H1 (cell line): ENCODE data around the gene SLC30A2. TPM values are rescaled to one million over a fixed set of nuclear protein-coding genes. Genes with fewer than 3 reads are reported as not detected.

Experiments used
- CTCF ChIA-PET: fragments of 300-600 bp; sonication (Branson Sonifier 250); formaldehyde crosslinking; loops from one replicate; lab custom pipeline; 2021; ENCODE audit not compliant: partially characterized antibody; lab: Charles Lee
- POLR2A ChIA-PET: fragments of 300-600 bp; sonication (Branson Sonifier 250); formaldehyde crosslinking; loops from one replicate; lab custom pipeline; 2021; ENCODE audit warnings: inconsistent platforms; ENCODE audit not compliant: partially characterized antibody; lab: Charles Lee
- DNase-seq, 2 experiments: peaks; one replicate each; pipeline versions ENCODE4 v3.0.0 to v3.0.0-alpha.2; 2010 to 2022; ENCODE audit warnings: low spot score in 2 of 2, low read depth in 1 of 2, mixed read lengths in 1 of 2
- FAIRE-seq: peaks from 2 replicates; lab custom pipeline; 2011; peaks lifted over from hg19 to GRCh38; lab: Jason Lieb, UNC
- H2AFZ ChIP-seq: 2 replicates; pipeline ENCODE4 v1.8.1; 2012; ENCODE audit warnings: low read length, inconsistent platforms
- H2AK5ac ChIP-seq: 2 replicates; pipeline ENCODE4 v1.6.1; 2013; ENCODE audit warnings: low read depth, low read length
- H2BK120ac ChIP-seq: replicated peaks from 2 replicates; pipeline ENCODE3; 2013; ENCODE audit warnings: low read depth, low read length, inconsistent platforms
- H2BK12ac ChIP-seq: 2 replicates; pipeline ENCODE4 v1.6.1; 2013; ENCODE audit warnings: low read depth, low read length
- H2BK15ac ChIP-seq: 2 replicates; pipeline ENCODE4 v1.6.1; 2013; ENCODE audit warnings: low read length
- H2BK20ac ChIP-seq: 2 replicates; pipeline ENCODE4 v1.6.1; 2013; ENCODE audit warnings: low read length
- H2BK5ac ChIP-seq: 2 replicates; pipeline ENCODE4 v1.6.1; 2013; ENCODE audit warnings: low read depth, low read length
- H3K14ac ChIP-seq: 2 replicates; pipeline ENCODE4 v1.6.1; 2013; ENCODE audit warnings: inconsistent platforms; ENCODE audit not compliant: insufficient read length
- H3K18ac ChIP-seq: 2 replicates; pipeline ENCODE4 v1.6.1; 2013; ENCODE audit warnings: low read length; ENCODE audit errors: extremely low read depth
- H3K23ac ChIP-seq: 2 replicates; pipeline ENCODE4 v1.6.1; 2013; ENCODE audit warnings: inconsistent platforms; ENCODE audit not compliant: insufficient read length
- H3K23me2 ChIP-seq: 2 replicates; pipeline ENCODE4 v1.6.1; 2013; ENCODE audit warnings: low read depth, low read length
- H3K27ac ChIP-seq: 2 replicates; pipeline ENCODE4 v1.6.1; 2011; ENCODE audit warnings: low read depth, low read length, inconsistent platforms
- H3K27me3 ChIP-seq, 4 experiments: replicated peaks in 1 of 4; 1 replicate in 1 of 4; 2 replicates in 3 of 4; pipeline versions ENCODE4 v1.6.1 to v1.8.1; 2011 to 2013; ENCODE audit warnings: low read length in 3 of 4, mild to moderate bottlenecking in 3 of 4, inconsistent platforms in 2 of 4, mixed read lengths in 2 of 4, moderate library complexity in 1 of 4; ENCODE audit not compliant: control insufficient read depth in 3 of 4, insufficient read depth in 3 of 4; ENCODE audit errors: extremely low read depth in 1 of 4
- H3K36me3 ChIP-seq, 4 experiments: 2 replicates each; pipeline versions ENCODE4 v1.6.1 to v1.8.1; 2011 to 2013; ENCODE audit warnings: mild to moderate bottlenecking in 4 of 4, low read length in 3 of 4, moderate library complexity in 2 of 4, control low read depth in 1 of 4, inconsistent platforms in 1 of 4; ENCODE audit not compliant: insufficient read depth in 4 of 4, control insufficient read depth in 2 of 4
- H3K4ac ChIP-seq: replicated peaks from 2 replicates; pipeline ENCODE3; 2013; ENCODE audit warnings: low read length, low read depth, mixed read lengths, inconsistent platforms; ENCODE audit not compliant: insufficient read length
- H3K4me1 ChIP-seq, 4 experiments: replicated peaks in 1 of 4; 1 replicate in 1 of 4; 2 replicates in 3 of 4; pipeline versions ENCODE4 v1.6.1 to v1.8.1; 2011 to 2013; ENCODE audit warnings: low read length in 3 of 4, inconsistent platforms in 2 of 4, mixed read lengths in 1 of 4; ENCODE audit not compliant: insufficient read depth in 4 of 4, control insufficient read depth in 3 of 4
- H3K4me2 ChIP-seq, 2 experiments: 2 replicates each; pipeline versions ENCODE4 v1.6.1 to v1.8.1; 2011 to 2013; ENCODE audit warnings: low read depth in 2 of 2, low read length in 2 of 2, control low read depth in 1 of 2, inconsistent platforms in 1 of 2, mild to moderate bottlenecking in 1 of 2; ENCODE audit not compliant: insufficient read depth in 1 of 2
- H3K4me3 ChIP-seq, 4 experiments: fragments of 200-600, 300-600 bp in 1 of 4; sonication (generic), shearing (Covaris generic), sonication (Bioruptor Twin) in 1 of 4; 2 replicates each; pipeline versions ENCODE4 v1.5.1 to v1.8.1; 2011 to 2016; ENCODE audit warnings: low read length in 4 of 4, low read depth in 3 of 4, control low read depth in 2 of 4, inconsistent platforms in 2 of 4, mild to moderate bottlenecking in 2 of 4, mixed read lengths in 1 of 4, moderate library complexity in 1 of 4; ENCODE audit not compliant: insufficient read depth in 2 of 4; ENCODE audit errors: extremely low read depth in 1 of 4
- H3K56ac ChIP-seq: replicated peaks from 2 replicates; pipeline ENCODE3; 2013; ENCODE audit warnings: low read depth, mild to moderate bottlenecking, mixed read lengths, low read length, inconsistent platforms; ENCODE audit not compliant: insufficient read length
- H3K79me1 ChIP-seq: 2 replicates; pipeline ENCODE4 v1.6.1; 2013; ENCODE audit warnings: low read depth, low read length, control low read depth
- H3K79me2 ChIP-seq, 2 experiments: 2 replicates each; pipeline versions ENCODE4 v1.6.1 to v1.8.1; 2012 to 2013; ENCODE audit warnings: low read length in 2 of 2, mild to moderate bottlenecking in 2 of 2, inconsistent platforms in 1 of 2; ENCODE audit not compliant: insufficient read depth in 2 of 2, control insufficient read depth in 1 of 2
- H3K9ac ChIP-seq, 4 experiments: replicated peaks in 1 of 4; 1 replicate in 1 of 4; 2 replicates in 3 of 4; pipeline versions ENCODE4 v1.6.1 to v1.8.1; 2011 to 2013; ENCODE audit warnings: low read depth in 3 of 4, low read length in 3 of 4, control low read depth in 2 of 4, mild to moderate bottlenecking in 2 of 4, moderate library complexity in 2 of 4, inconsistent platforms in 1 of 4; ENCODE audit errors: extremely low read depth in 1 of 4
- H3K9me3 ChIP-seq, 2 experiments: 2 replicates each; pipeline versions ENCODE4 v1.6.1 to v1.8.1; 2012 to 2013; ENCODE audit warnings: mild to moderate bottlenecking in 2 of 2, moderate library complexity in 2 of 2, control low read depth in 1 of 2, inconsistent platforms in 1 of 2, low read depth in 1 of 2, low read length in 1 of 2, mixed read lengths in 1 of 2; ENCODE audit not compliant: insufficient read depth in 2 of 2
- H4K20me1 ChIP-seq, 2 experiments: replicated peaks in 1 of 2; 2 replicates each; pipeline versions ENCODE3 to v1.8.1; 2011 to 2013; ENCODE audit warnings: inconsistent platforms in 2 of 2, low read length in 2 of 2, mild to moderate bottlenecking in 1 of 2; ENCODE audit not compliant: insufficient read depth in 2 of 2, control insufficient read depth in 1 of 2
- H4K5ac ChIP-seq: 2 replicates; pipeline ENCODE4 v1.6.1; 2013; ENCODE audit warnings: low read length, low read depth, mixed read lengths, inconsistent platforms; ENCODE audit not compliant: insufficient read length
- H4K8ac ChIP-seq: 2 replicates; pipeline ENCODE4 v1.8.0; 2013; ENCODE audit warnings: mild to moderate bottlenecking, moderate library complexity, low read length, inconsistent platforms; ENCODE audit not compliant: insufficient read depth; ENCODE audit errors: extremely low read depth
- H4K91ac ChIP-seq: replicated peaks from 2 replicates; pipeline ENCODE3; 2013; ENCODE audit warnings: low read length, mixed read lengths, inconsistent platforms; ENCODE audit not compliant: insufficient read length
- ATF3 ChIP-seq: IDR thresholded peaks from 2 replicates; pipeline ENCODE4 v1.6.1; 2011; ENCODE audit warnings: low read depth, mild to moderate bottlenecking, low read length; ENCODE audit not compliant: insufficient read depth
- BCL11A ChIP-seq, 2 experiments: IDR thresholded peaks; one replicate each; pipeline ENCODE4 v1.6.1; 2011; ENCODE audit warnings: low read depth in 2 of 2, low read length in 2 of 2, mild to moderate bottlenecking in 2 of 2
- CHD2 ChIP-seq: IDR thresholded peaks from 2 replicates; pipeline ENCODE4 v1.6.1; 2012; ENCODE audit warnings: low read length, improper control_type of control experiment
- CTBP2 ChIP-seq: IDR thresholded peaks from 2 replicates; pipeline ENCODE4 v1.7.0; 2011; ENCODE audit warnings: borderline replicate concordance, mild to moderate bottlenecking, moderate library complexity, mixed read lengths, low read length; ENCODE audit not compliant: insufficient read depth, insufficient read length
- KDM1A ChIP-seq: fragments of 200-600, 300-600 bp; sonication (generic); IDR thresholded peaks from 2 replicates; pipeline ENCODE4 v1.7.1; 2016; ENCODE audit warnings: mild to moderate bottlenecking, low read length, borderline replicate concordance
- NANOG ChIP-seq: IDR thresholded peaks from 2 replicates; pipeline ENCODE4 v1.6.1; 2011; ENCODE audit warnings: low read length, low read depth, mild to moderate bottlenecking, inconsistent platforms; ENCODE audit not compliant: insufficient read depth, poor library complexity, severe bottlenecking
- POLR2A ChIP-seq, 2 experiments: IDR thresholded peaks; 1 replicate in 1 of 2; 2 replicates in 1 of 2; pipeline ENCODE4 v1.6.1; 2011; ENCODE audit warnings: low read depth in 2 of 2, low read length in 2 of 2, mild to moderate bottlenecking in 2 of 2; ENCODE audit errors: control extremely low read depth in 1 of 2
- POU5F1 ChIP-seq: IDR thresholded peaks from 2 replicates; pipeline ENCODE4 v1.6.1; 2011; ENCODE audit warnings: low read depth, mild to moderate bottlenecking, low read length, moderate library complexity
- TBP ChIP-seq: IDR thresholded peaks from 2 replicates; pipeline ENCODE4 v1.6.1; 2011; ENCODE audit warnings: low read depth, low read length, improper control_type of control experiment
- YY1 ChIP-seq: IDR thresholded peaks from 2 replicates; pipeline ENCODE4 v1.6.1; 2011; ENCODE audit warnings: low read depth, mild to moderate bottlenecking, low read length
- WGBS, 2 experiments: shearing (Covaris generic) in 1 of 2; methylation state at CpG; one replicate each; pipeline versions ENCODE4 v1.1.6 to v1.1.7; 2013 to 2015; ENCODE audit warnings: low lambda C conversion rate in 2 of 2, mixed read lengths in 2 of 2, inconsistent platforms in 1 of 2, low coverage in 1 of 2, missing lambda C conversion rate in 1 of 2; ENCODE audit not compliant: insufficient replicate concordance in 2 of 2, insufficient coverage in 1 of 2, insufficient read length in 1 of 2; ENCODE audit errors: extremely low coverage in 1 of 2, missing lambda C conversion rate in 1 of 2; 5-methylcytosine and 5-hydroxymethylcytosine counted together
- polyA plus RNA-seq, 7 experiments: library from polyadenylated mRNA; depleted of rRNA in 3 of 7; stranded (reverse) in 5 of 7; unstranded in 2 of 7; fragments of >200 nt in 5 of 7; fragments of 200-250 nt in 2 of 7; gene quantifications; 1 replicate in 5 of 7; 2 replicates in 1 of 7; 4 replicates in 1 of 7; pipeline versions ENCODE4 v1.2.1 to v1.2.3, GENCODE V29; 2011 to 2013; ENCODE audit warnings: missing spikeins in 2 of 7, mixed read lengths in 2 of 7
- total RNA-seq: library from RNA; stranded (reverse); fragmentation: NEBNext Ultra II Directional; extraction: Animal tissue kit (Norgen Biotek cat#: 25700); gene quantifications from 2 replicates; pipeline ENCODE4 v1.2.1, GENCODE V29; 2021
- TF ChIP-seq, protein P1 (sequence below), 3 experiments: IDR thresholded peaks; 1 replicate in 2 of 3; 2 replicates in 1 of 3; pipeline versions ENCODE4 v1.5.1 to v1.6.1; 2011; ENCODE audit warnings: low read length in 3 of 3, mild to moderate bottlenecking in 3 of 3, inconsistent platforms in 2 of 3, low read depth in 1 of 3, moderate library complexity in 1 of 3; ENCODE audit not compliant: insufficient read depth in 1 of 3; ENCODE audit errors: control extremely low read depth in 1 of 3

SLC30A2 gene
- total and polyA plus RNA-seq, 2 of the 8 experiments (the other 6 are each of a cell fraction or from before 2014, with no cell fraction given): 0.19 to 0.76 TPM

- Histone ChIP-seq H3K14ac (no peak overlapping the region), H3K23me2 (no peaks in the 10 kb centered on the region), H3K4me1 (peaks cover 0 to 3% (median 0%) of the 10 kb centered on the region in 4 experiments; a peak in 2 of 7 replicates), H2BK12ac (no peak overlapping the region), H4K8ac (no peak overlapping the region), H3K79me2 (peaks cover 0 to 2% of the 10 kb centered on the region in 2 experiments; a peak in 1 of 4 replicates), H3K4ac (no peak overlapping the region), H3K9ac (no peak overlapping the region), H3K79me1 (no peaks in the 10 kb centered on the region), H2BK120ac (no peak overlapping the region), H3K9me3 (no peaks in the 10 kb centered on the region), H3K18ac (no peak overlapping the region), H2BK20ac (no peak overlapping the region), H3K4me3 (no peak overlapping the region), H4K20me1 (no peaks in the 10 kb centered on the region), H3K56ac (no peak overlapping the region), H4K91ac (no peak overlapping the region), H3K27me3 (no peaks in the 10 kb centered on the region; a peak in 1 of 7 replicates), H2AK5ac (no peak overlapping the region), H3K36me3 (peaks cover 2 to 23% (median 15%) of the 10 kb centered on the region in 4 experiments; a peak in 5 of 8 replicates), H3K23ac (no peak overlapping the region), H2BK15ac (no peak overlapping the region), H2AFZ (no peak overlapping the region), H3K4me2 (no peak overlapping the region), H2BK5ac (no peak overlapping the region), H4K5ac (no peak overlapping the region), H3K27ac (no peak overlapping the region)
- FAIRE-seq (no peak), DNase-seq (no peak)
- 79% methylated on average over 2 of the region's 2 CpGs; no CpG with 5 or more reads in 1 of the 2 experiments for WGBS, 2 experiments
- ChIA-PET CTCF (interaction anchor here (1.0 to 20.0 kb wide), 12 partner anchors 9 to 285 kb away, joined by 3 to 330 read pairs (median 4); partner anchors contain the start of genes PAFAH2 and STMN1), POLR2A (interaction anchor here (0.6 to 2.1 kb wide), 4 partner anchors 9 to 425 kb away, joined by 3 to 7 read pairs (median 5); partner anchors contain the start of gene PAFAH2)
- TF ChIP-seq TBP: no peak
- TF ChIP-seq NANOG: no peak
- TF ChIP-seq ATF3: no peak
- no peak for TF ChIP-seq POU5F1
- TF ChIP-seq, protein P1, sequence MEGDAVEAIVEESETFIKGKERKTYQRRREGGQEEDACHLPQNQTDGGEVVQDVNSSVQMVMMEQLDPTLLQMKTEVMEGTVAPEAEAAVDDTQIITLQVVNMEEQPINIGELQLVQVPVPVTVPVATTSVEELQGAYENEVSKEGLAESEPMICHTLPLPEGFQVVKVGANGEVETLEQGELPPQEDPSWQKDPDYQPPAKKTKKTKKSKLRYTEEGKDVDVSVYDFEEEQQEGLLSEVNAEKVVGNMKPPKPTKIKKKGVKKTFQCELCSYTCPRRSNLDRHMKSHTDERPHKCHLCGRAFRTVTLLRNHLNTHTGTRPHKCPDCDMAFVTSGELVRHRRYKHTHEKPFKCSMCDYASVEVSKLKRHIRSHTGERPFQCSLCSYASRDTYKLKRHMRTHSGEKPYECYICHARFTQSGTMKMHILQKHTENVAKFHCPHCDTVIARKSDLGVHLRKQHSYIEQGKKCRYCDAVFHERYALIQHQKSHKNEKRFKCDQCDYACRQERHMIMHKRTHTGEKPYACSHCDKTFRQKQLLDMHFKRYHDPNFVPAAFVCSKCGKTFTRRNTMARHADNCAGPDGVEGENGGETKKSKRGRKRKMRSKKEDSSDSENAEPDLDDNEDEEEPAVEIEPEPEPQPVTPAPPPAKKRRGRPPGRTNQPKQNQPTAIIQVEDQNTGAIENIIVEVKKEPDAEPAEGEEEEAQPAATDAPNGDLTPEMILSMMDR (IDR thresholded peaks at IDR 0.05; ENCODE audit: control extremely low read depth in 1 of 3, insufficient read depth in 1 of 3, low read depth in 1 of 3, low read length in 3 of 3): no peak
- no peak for TF ChIP-seq CHD2
- TF ChIP-seq KDM1A: no peak
- no peak for TF ChIP-seq POLR2A (IDR thresholded peaks at IDR 0.05; ENCODE audit: control extremely low read depth in 1 of 2, low read depth in 2 of 2, low read length in 2 of 2)
- TF ChIP-seq YY1: no peak
- TF ChIP-seq BCL11A (IDR thresholded peaks at IDR 0.05; ENCODE audit: low read depth in 2 of 2, low read length in 2 of 2): no peak
- no peak for TF ChIP-seq CTBP2
Measured at GRCh38 chr1:25987951-25988350, 58.0 kb downstream of the SLC30A2 start.
